Stimulated activated naive CD4-positive, alpha-beta T cell treated with Interleukin-2 at 50 U/mL for 16 hours (primary cell): ENCODE measurements around the gene SVOPL.

Experiments
- DNase-seq: peaks from one replicate; lab custom pipeline; 2025; lab: John Stamatoyannopoulos, UW

SVOPL gene

GRCh38 chr7:138607216-138608126 is 93.7 kb downstream of the SVOPL start:
- DNase-seq: no peak

GRCh38 chr7:138606236-138606635 is 94.9 kb downstream of the SVOPL start:
- no peak for DNase-seq

GRCh38 chr7:138603549-138604318 is 97.4 kb downstream of the SVOPL start:
- DNase-seq: no peak

DNA sequence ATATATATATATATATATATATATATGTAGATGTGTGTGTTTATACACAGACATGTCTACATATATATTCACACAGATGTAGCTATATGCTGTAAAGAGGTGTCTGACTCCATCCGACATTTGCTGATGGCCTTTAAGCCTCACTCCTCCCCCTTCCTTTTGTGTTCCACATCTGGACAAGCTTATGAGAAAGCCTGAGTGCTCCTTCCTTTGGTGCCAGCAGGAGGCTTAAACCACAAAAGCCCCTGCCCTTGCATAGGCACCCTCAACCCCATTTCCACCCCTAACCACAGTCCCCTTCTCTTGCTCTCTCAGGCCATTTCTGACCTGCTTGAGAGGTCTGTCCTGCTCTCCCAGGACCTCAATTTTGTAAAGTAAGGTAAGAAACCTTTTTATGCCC is 98.7 kb downstream of the SVOPL start:
- no peak for DNase-seq

DNA sequence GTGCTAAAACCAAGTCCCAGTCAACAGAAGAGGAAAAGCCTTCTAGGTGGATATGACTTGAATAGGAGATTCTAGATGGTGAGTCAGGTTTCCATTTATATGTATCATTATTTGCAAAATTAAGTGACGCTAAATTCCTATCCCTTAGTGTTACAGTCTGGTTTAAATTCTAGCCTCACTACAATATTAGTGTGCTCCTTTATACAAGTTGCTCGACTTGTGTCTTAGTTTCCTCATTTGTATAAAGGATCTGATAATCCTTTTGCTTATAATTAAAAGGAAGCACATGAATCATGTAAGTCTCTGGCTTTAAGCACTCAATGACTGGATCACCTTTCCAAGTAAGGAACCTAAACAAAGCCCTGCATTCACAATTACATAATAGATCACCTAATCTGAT is 105.7 kb downstream of the SVOPL start:
- DNase-seq: no peak

- DNase-seq: no peak
These were observed 111.0 kb downstream of the SVOPL start for GRCh38 chr7:138590154-138590553.

- DNase-seq: no peak
These were observed 112.2 kb downstream of the SVOPL start for GRCh38 chr7:138588986-138589385.

- DNase-seq: no peak
These were observed 113.7 kb downstream of the SVOPL start for GRCh38 chr7:138587485-138587884.

- no peak for DNase-seq
These were observed 115.7 kb downstream of the SVOPL start for GRCh38 chr7:138585283-138585993.

DNA sequence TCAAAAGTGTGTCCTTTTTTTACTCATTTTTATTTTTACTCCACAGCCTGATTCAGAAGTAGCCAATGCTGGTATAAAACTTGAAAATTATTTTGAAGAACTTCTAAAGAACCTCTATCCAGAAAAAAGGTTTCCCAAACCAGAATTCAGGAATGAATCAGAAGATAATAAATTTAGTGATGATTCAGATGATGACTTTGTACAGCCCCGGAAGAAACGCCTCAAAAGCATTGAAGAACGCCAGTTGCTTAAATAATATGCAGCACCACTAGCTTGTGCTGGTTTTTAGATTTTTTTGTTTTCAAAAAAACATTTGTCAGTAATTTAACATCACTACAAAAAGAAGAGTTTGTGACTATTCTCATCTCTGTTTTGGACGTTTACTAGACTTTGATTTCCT is 116.5 kb downstream of the SVOPL start:
- no peak for DNase-seq

GRCh38 chr7:138584283-138584682 is 116.9 kb downstream of the SVOPL start:
- DNase-seq: no peak

- DNase-seq: no peak
These were observed 120.1 kb downstream of the SVOPL start for GRCh38 chr7:138581065-138581464.

- DNase-seq: no peak
These were observed 121.5 kb downstream of the SVOPL start for GRCh38 chr7:138579671-138580070.

DNA sequence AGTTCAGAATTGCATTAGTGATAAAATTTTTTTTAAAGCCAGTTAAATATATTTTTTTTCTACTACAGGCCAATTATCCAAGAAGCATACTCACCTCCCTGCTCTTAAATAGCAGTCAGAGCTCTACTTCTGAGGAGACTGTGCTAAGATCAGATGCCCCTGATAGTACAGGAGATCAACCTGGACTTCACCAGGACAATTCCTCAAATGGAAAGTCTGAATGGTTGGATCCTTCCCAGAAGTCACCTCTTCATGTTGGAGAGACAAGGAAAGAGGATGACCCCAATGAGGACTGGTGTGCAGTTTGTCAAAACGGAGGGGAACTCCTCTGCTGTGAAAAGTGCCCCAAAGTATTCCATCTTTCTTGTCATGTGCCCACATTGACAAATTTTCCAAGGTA is 122.0 kb downstream of the SVOPL start:
- no peak for DNase-seq

DNA sequence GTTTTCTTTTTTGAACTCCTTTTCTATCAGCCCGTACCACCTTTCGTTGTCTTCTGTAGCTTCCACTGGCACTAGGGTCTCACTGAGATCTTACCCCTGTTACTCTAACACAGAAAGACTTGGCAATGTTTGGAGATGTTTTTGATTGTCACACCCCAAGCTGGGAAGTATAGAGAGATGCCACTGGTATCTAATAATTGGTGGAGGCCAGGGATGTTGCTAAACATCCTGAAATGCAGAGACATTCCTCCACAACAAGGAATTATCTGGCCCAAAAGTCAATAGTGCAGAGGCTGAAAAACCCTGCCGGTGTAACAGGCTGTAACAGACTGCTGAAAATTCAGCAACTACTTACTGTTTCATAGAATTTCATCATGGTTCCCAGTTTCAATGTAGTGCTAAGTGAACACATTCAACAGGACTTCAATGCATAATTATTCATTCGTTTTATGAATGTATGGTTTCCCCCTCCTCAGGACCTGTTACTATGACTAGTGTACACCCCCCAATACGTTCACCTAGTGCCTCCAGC is 125.2 kb downstream of the SVOPL start:
- no peak for DNase-seq

DNA sequence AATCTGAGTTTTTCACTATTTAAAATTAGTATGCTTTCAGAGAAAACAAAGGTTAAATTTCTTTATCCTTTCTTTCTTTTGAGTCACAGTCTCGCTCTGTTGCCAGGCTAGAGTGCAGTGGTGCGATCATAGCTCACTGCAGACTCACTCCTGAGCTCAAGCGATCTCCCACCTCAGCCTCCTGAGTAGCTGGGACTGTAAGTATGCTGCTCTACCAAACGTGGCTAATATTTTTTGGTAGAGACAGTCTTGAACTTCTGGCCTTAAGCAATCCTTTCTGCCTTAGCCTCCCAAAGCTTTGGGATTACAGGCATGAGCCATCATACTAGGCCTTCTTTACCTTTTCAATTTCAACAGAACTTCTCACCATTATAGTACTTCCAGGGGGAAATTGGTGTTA is 127.4 kb downstream of the SVOPL start:
- DNase-seq: no peak

DNA sequence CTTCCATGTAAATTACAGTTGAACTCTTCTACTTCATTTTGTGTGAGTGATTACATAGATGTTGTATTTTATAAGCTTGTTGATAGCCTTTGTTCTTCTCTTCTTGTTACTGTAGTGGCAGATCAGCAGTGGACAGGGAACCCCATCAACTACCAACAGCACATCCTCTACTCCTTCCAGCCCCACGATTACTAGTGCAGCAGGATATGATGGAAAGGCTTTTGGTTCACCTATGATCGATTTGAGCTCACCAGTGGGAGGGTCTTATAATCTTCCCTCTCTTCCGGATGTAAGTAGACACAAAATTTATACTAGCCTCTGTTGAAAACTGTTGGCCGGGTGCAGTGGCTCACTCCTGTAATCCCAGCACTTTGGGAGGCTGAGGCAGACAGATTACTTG is 130.4 kb downstream of the SVOPL start:
- no peak for DNase-seq

GRCh38 chr7:138569418-138569817 is 131.7 kb downstream of the SVOPL start:
- DNase-seq: no peak

DNA sequence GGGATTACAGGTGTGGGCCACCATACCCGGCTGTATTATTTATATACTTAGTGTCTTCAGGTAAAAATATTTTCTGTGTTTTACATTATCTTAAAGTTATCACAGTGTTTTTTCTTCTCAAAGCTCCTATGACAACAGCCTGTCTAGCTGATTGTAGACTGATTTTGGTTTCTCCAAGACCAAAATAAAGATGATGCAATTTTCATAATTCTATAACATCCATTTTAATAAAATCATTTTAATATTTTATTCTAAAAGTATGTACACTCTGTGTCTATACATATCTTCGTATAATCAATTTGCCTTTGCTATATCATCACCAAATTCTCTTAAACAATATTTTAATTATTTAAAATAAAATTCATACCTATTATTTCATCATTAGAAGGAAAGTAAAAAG is 132.5 kb downstream of the SVOPL start:
- no peak for DNase-seq

DNA sequence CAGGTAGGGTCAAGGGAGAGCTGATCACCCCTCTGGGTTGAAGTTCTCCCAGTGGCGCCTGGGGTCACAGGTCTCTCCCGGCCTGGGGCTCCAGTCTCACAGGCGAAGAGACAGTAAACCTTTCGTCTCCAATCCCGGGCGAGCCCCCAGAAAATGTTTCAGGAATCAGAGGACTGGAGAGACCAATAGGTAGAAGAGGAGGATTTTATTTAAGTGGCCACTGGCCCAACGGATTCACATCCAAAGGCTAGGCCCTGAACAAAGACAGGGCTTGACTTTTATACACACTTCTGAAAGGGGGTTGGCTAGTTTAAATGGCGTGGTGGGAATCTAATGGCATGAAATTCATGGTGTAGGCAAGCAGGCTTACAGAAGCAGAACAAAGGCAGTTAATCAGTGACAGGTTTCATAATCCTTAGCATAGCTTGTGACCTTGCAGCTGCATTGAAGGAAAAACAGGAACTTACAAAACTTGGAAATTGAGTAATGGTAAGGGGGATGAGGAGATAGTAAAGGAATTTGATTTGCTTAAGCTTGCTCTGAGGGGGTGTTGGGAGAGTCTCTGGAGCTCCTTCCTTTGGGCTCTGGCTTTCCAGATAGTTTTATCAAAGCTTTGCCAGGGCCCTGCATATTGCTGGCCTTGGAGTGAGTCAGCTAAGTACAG is 135.6 kb downstream of the SVOPL start:
- DNase-seq: no peak

- DNase-seq: no peak
These were observed 136.1 kb downstream of the SVOPL start for GRCh38 chr7:138565071-138565450.

- no peak for DNase-seq
These were observed 136.8 kb downstream of the SVOPL start for GRCh38 chr7:138564365-138564764.
